Mesendoderm (in vitro differentiated cells): Measurements from ENCODE around the gene DDX5. TPM values are rescaled to one million over a fixed set of nuclear protein-coding genes. Genes with fewer than 3 reads are reported as not detected.

Experiments
- DNase-seq: peaks from one replicate; pipeline ENCODE4 v3.0.0; 2013
- H2AK5ac ChIP-seq: 2 replicates; pipeline ENCODE4 v1.6.1; 2013; ENCODE audit warnings: low read length, inconsistent platforms
- H2BK120ac ChIP-seq: 2 replicates; pipeline ENCODE4 v1.6.1; 2013; ENCODE audit warnings: low read depth, mild to moderate bottlenecking, low read length, moderate library complexity, mixed read lengths
- H2BK15ac ChIP-seq: replicated peaks from 2 replicates; pipeline ENCODE4 v1.6.1; 2013; ENCODE audit warnings: low read depth, mild to moderate bottlenecking, moderate library complexity
- H2BK5ac ChIP-seq: 2 replicates; pipeline ENCODE4 v1.6.1; 2013; ENCODE audit warnings: low read length, inconsistent platforms
- H3K18ac ChIP-seq: 2 replicates; pipeline ENCODE4 v1.6.1; 2013; ENCODE audit warnings: mild to moderate bottlenecking, low read length, mixed read lengths
- H3K23ac ChIP-seq: one replicate; pipeline ENCODE4 v1.6.1; 2013; ENCODE audit warnings: low read length
- H3K27ac ChIP-seq: 2 replicates; pipeline ENCODE4 v1.5.1; 2013; ENCODE audit warnings: low read depth, mild to moderate bottlenecking, inconsistent platforms, low read length, moderate library complexity
- H3K27me3 ChIP-seq: 2 replicates; pipeline ENCODE4 v1.6.1; 2013; ENCODE audit warnings: low read length, control low read depth, mild to moderate bottlenecking, inconsistent platforms; ENCODE audit not compliant: insufficient read depth, poor library complexity
- H3K36me3 ChIP-seq: 2 replicates; pipeline ENCODE4 v1.6.1; 2013; ENCODE audit warnings: low read length, inconsistent platforms; ENCODE audit not compliant: control insufficient read depth, insufficient read depth
- H3K4ac ChIP-seq: one replicate; pipeline ENCODE4 v1.6.1; 2013; ENCODE audit warnings: low read depth, mild to moderate bottlenecking, low read length, moderate library complexity
- H3K4me1 ChIP-seq: 2 replicates; pipeline ENCODE4 v1.6.1; 2013; ENCODE audit warnings: low read depth, low read length, inconsistent platforms; ENCODE audit not compliant: control insufficient read depth
- H3K4me2 ChIP-seq: 2 replicates; pipeline ENCODE4 v1.6.1; 2013; ENCODE audit warnings: low read length
- H3K4me3 ChIP-seq: 2 replicates; pipeline ENCODE4 v1.5.1; 2013; ENCODE audit warnings: mild to moderate bottlenecking, low read length
- H3K56ac ChIP-seq: one replicate; pipeline ENCODE4 v1.6.1; 2013; ENCODE audit warnings: low read length
- H3K79me1 ChIP-seq: 2 replicates; pipeline ENCODE4 v1.6.1; 2013; ENCODE audit warnings: low read length, inconsistent platforms
- H3K79me2 ChIP-seq: 2 replicates; pipeline ENCODE4 v1.6.1; 2013; ENCODE audit warnings: mild to moderate bottlenecking, low read length; ENCODE audit not compliant: control insufficient read depth, insufficient read depth
- H3K9ac ChIP-seq: 2 replicates; pipeline ENCODE4 v1.6.1; 2013; ENCODE audit warnings: low read length, inconsistent platforms
- H4K5ac ChIP-seq: one replicate; pipeline ENCODE4 v1.6.1; 2013; ENCODE audit warnings: low read length
- H4K8ac ChIP-seq: one replicate; pipeline ENCODE4 v1.6.1; 2013; ENCODE audit warnings: low read depth, mild to moderate bottlenecking, control low read depth, low read length, moderate library complexity
- WGBS: extraction: QIAGEN DNeasy Blood & Tissue Kit; methylation state at CpG from one replicate; pipeline ENCODE4 v1.1.7; 2013; ENCODE audit warnings: low lambda C conversion rate, missing lambda C conversion rate; ENCODE audit not compliant: insufficient coverage; ENCODE audit errors: extremely low coverage; 5-methylcytosine and 5-hydroxymethylcytosine counted together
- polyA plus RNA-seq, 2 experiments: library from polyadenylated mRNA; stranded (reverse); fragments of 200-250 nt; gene quantifications; one replicate each; pipeline ENCODE4 v1.2.3, GENCODE V29; 2013

The DDX5 gene
- 740 TPM for polyA plus RNA-seq (2013, experiment 1 of 2)
- 740 TPM for polyA plus RNA-seq (2013, experiment 2 of 2)

GRCh38 chr17:64506201-64506575 is at the start of gene DDX5:
Gene DDX5, minus strand, starts transcription at chr17:64506289. Its CDS starts 170 bp downstream, at chr17:64506119.
- H3K36me3 ChIP-seq: peaks cover 19% of the 10 kb centered on the region

GRCh38 chr17:64555281-64555680 is 49.2 kb upstream of the DDX5 start:
- Histone ChIP-seq H2BK5ac (no peak overlapping the region), H3K4me3 (no peak overlapping the region), H3K23ac (no peak overlapping the region), H4K8ac (no peak overlapping the region), H2AK5ac (no peak overlapping the region), H3K36me3 (no peaks in the 10 kb centered on the region), H4K5ac (no peak overlapping the region), H2BK120ac (no peak overlapping the region), H3K18ac (no peak overlapping the region), H3K27ac (no peak overlapping the region), H2BK15ac (no peak overlapping the region), H3K4ac (no peak overlapping the region), H3K79me2 (no peaks in the 10 kb centered on the region), H3K9ac (no peak overlapping the region), H3K27me3 (no peaks in the 10 kb centered on the region), H3K56ac (no peak overlapping the region), H3K4me1 (no peaks in the 10 kb centered on the region), H3K79me1 (no peaks in the 10 kb centered on the region), H3K4me2 (no peak overlapping the region)
- no CpG with 5 or more reads among the region's 4 CpGs for WGBS
- no peak for DNase-seq

More at GRCh38 chr17:64506201-64506575, at the start of gene DDX5:
- Histone ChIP-seq H4K8ac (peak within 1 kb of the TSS; percentile 92), H2BK15ac (no peak within 1 kb of the TSS), H2BK5ac (peak within 1 kb of the TSS; percentile 94), H3K4ac (peak within 1 kb of the TSS; percentile 98), H4K5ac (peak within 1 kb of the TSS; percentile 13), H3K79me2 (peaks cover 71% of the 10 kb centered on the region), H3K18ac (peak within 1 kb of the TSS; percentile 86), H2BK120ac (peak within 1 kb of the TSS; percentile 46), H3K56ac (peak within 1 kb of the TSS; percentile 100), H3K27me3 (no peaks in the 10 kb centered on the region), H2AK5ac (peak within 1 kb of the TSS; percentile 99), H3K23ac (peak within 1 kb of the TSS; percentile 98), H3K4me1 (no peaks in the 10 kb centered on the region), H3K79me1 (peaks cover 17% of the 10 kb centered on the region), H3K9ac (peak within 1 kb of the TSS; percentile 100), H3K4me3 (peak within 1 kb of the TSS; percentile 100), H3K4me2 (peak within 1 kb of the TSS; percentile 93), H3K27ac (peak within 1 kb of the TSS; percentile 92)
- no CpG with 5 or more reads among the region's 31 CpGs for whole genome bisulfite sequencing
- no peak for DNase-seq

GRCh38 chr17:64554028-64554637 is 48.0 kb upstream of the DDX5 start:
- no peaks in the 10 kb centered on the region for H3K79me1 ChIP-seq
- H3K79me2 ChIP-seq: no peaks in the 10 kb centered on the region
- H2BK15ac ChIP-seq: no peak overlapping the region
- H3K56ac ChIP-seq: no peak overlapping the region
- no peak overlapping the region for H4K5ac ChIP-seq
- H3K36me3 ChIP-seq: no peaks in the 10 kb centered on the region
- peak; percentile 13 for DNase-seq
- no peak overlapping the region for H3K4me3 ChIP-seq
- no peak overlapping the region for H2AK5ac ChIP-seq
- no peak overlapping the region for H3K4ac ChIP-seq
- H3K23ac ChIP-seq: no peak overlapping the region
- no peak overlapping the region for H3K9ac ChIP-seq
- no peak overlapping the region for H4K8ac ChIP-seq
- no peaks in the 10 kb centered on the region for H3K27me3 ChIP-seq
- no peak overlapping the region for H2BK120ac ChIP-seq
- H3K4me2 ChIP-seq: no peak overlapping the region
- no peaks in the 10 kb centered on the region for H3K4me1 ChIP-seq
- no peak overlapping the region for H3K27ac ChIP-seq
- no peak overlapping the region for H3K18ac ChIP-seq
- H2BK5ac ChIP-seq: no peak overlapping the region

- Histone ChIP-seq H3K27ac (no peak overlapping the region), H4K8ac (no peak overlapping the region), H3K79me2 (no peaks in the 10 kb centered on the region), H3K18ac (no peak overlapping the region), H3K56ac (no peak overlapping the region), H3K36me3 (no peaks in the 10 kb centered on the region), H3K23ac (no peak overlapping the region), H3K4ac (no peak overlapping the region), H3K27me3 (no peaks in the 10 kb centered on the region), H2BK120ac (no peak overlapping the region), H3K4me1 (no peaks in the 10 kb centered on the region), H3K79me1 (no peaks in the 10 kb centered on the region), H2BK5ac (no peak overlapping the region), H4K5ac (no peak overlapping the region), H3K4me3 (no peak overlapping the region), H3K9ac (no peak overlapping the region), H2BK15ac (no peak overlapping the region), H3K4me2 (no peak overlapping the region), H2AK5ac (no peak overlapping the region)
- no peak for DNase-seq
- no CpG with 5 or more reads among the region's 5 CpGs for WGBS
Observed at GRCh38 chr17:64551461-64551860, 45.4 kb upstream of the DDX5 start.

- no peaks in the 10 kb centered on the region for H3K36me3 ChIP-seq
- no CpG with 5 or more reads among the region's 10 CpGs for WGBS
- H3K79me1 ChIP-seq: no peaks in the 10 kb centered on the region
Observed at GRCh38 chr17:64547319-64547718, 41.2 kb upstream of the DDX5 start.

GRCh38 chr17:64546716-64547115 is 40.6 kb upstream of the DDX5 start:
- no peak overlapping the region for H3K4me3 ChIP-seq
- H3K23ac ChIP-seq: no peak overlapping the region
- no peak for DNase-seq
- WGBS: no CpG with 5 or more reads among the region's 7 CpGs
- no peak overlapping the region for H3K9ac ChIP-seq
- H2BK120ac ChIP-seq: no peak overlapping the region
- no peaks in the 10 kb centered on the region for H3K4me1 ChIP-seq
- H4K8ac ChIP-seq: no peak overlapping the region
- H2AK5ac ChIP-seq: no peak overlapping the region
- H4K5ac ChIP-seq: no peak overlapping the region
- H3K79me1 ChIP-seq: no peaks in the 10 kb centered on the region
- H2BK15ac ChIP-seq: no peak overlapping the region
- no peak overlapping the region for H2BK5ac ChIP-seq
- H3K4me2 ChIP-seq: no peak overlapping the region
- no peaks in the 10 kb centered on the region for H3K27me3 ChIP-seq
- H3K4ac ChIP-seq: no peak overlapping the region
- H3K79me2 ChIP-seq: no peaks in the 10 kb centered on the region
- H3K56ac ChIP-seq: no peak overlapping the region
- no peaks in the 10 kb centered on the region for H3K36me3 ChIP-seq
- no peak overlapping the region for H3K27ac ChIP-seq
- H3K18ac ChIP-seq: no peak overlapping the region

More at GRCh38 chr17:64547319-64547718, 41.2 kb upstream of the DDX5 start:
- H3K23ac ChIP-seq: no peak overlapping the region
- no peak overlapping the region for H2BK120ac ChIP-seq
- no peak overlapping the region for H4K5ac ChIP-seq
- no peak overlapping the region for H2BK15ac ChIP-seq
- H3K4ac ChIP-seq: no peak overlapping the region
- H3K56ac ChIP-seq: no peak overlapping the region
- H3K79me2 ChIP-seq: no peaks in the 10 kb centered on the region
- peak; percentile 75 for DNase-seq
- no peak overlapping the region for H3K4me2 ChIP-seq
- H3K4me3 ChIP-seq: no peak overlapping the region
- no peak overlapping the region for H3K18ac ChIP-seq
- H2BK5ac ChIP-seq: no peak overlapping the region
- H2AK5ac ChIP-seq: no peak overlapping the region
- H3K27ac ChIP-seq: no peak overlapping the region
- H4K8ac ChIP-seq: no peak overlapping the region
- H3K27me3 ChIP-seq: no peaks in the 10 kb centered on the region
- H3K9ac ChIP-seq: no peak overlapping the region
- no peaks in the 10 kb centered on the region for H3K4me1 ChIP-seq
